Brain microvascular endothelial cell (primary cell): ENCODE data around the gene HOXB4.

ENCODE experiments used
- DNase-seq: peaks from one replicate; pipeline ENCODE4 v3.0.0-alpha.2; 2020
- H3K27ac ChIP-seq: fragments of 250-450 bp; sonication (Bioruptor Pico); 2 replicates; pipeline ENCODE4 v1.5.1; 2020; ENCODE audit warnings: mild to moderate bottlenecking, moderate library complexity
- H3K27me3 ChIP-seq: fragments of 250-450 bp; sonication (Bioruptor Pico); replicated peaks from 2 replicates; pipeline ENCODE4 v1.5.1; 2020; ENCODE audit warnings: mild to moderate bottlenecking
- H3K36me3 ChIP-seq: fragments of 250-450 bp; sonication (Bioruptor Pico); replicated peaks from 2 replicates; pipeline ENCODE4 v1.5.1; 2020; ENCODE audit warnings: mild to moderate bottlenecking
- H3K4me3 ChIP-seq: 2 replicates; pipeline ENCODE4 v1.5.1; 2011; ENCODE audit warnings: low read depth, mild to moderate bottlenecking, control low read depth, low read length, moderate library complexity
- CTCF ChIP-seq: IDR thresholded peaks from 2 replicates; pipeline ENCODE4 v1.5.1; 2011; ENCODE audit warnings: low read depth, mild to moderate bottlenecking, moderate library complexity, low read length, control low read depth, inconsistent platforms; ENCODE audit errors: missing control alignments
- in situ Hi-C: cut with HindIII; loops from 2 replicates; pipeline ENCODE4 v1.10.0; 2017; ENCODE audit warnings: low sequenced_read_pairs, low pct_ligation_motif_present

The HOXB4 gene

GRCh38 chr17:48611213-48611612 lies 33.1 kb upstream of the HOXB4 start:
- no peak for DNase-seq
- peak overlapping the region; percentile 42 for H3K4me3 ChIP-seq
- TF ChIP-seq CTCF = no peak
- H3K27ac ChIP-seq = no peak overlapping the region
- H3K27me3 ChIP-seq = peaks cover 84% of the 10 kb centered on the region
- H3K36me3 ChIP-seq = no peaks in the 10 kb centered on the region
- in situ Hi-C loops = no loop called here

GRCh38 chr17:48610282-48611211 lies 32.4 kb upstream of the HOXB4 start, which contains the start of gene HOXB7:
HOXB7 (minus strand) TSS chr17:48611017; CDS start chr17:48610918, 99 bp downstream.
- DNase-seq = no peak

GRCh38 chr17:48609759-48610281 lies 31.7 kb upstream of the HOXB4 start:
- Histone ChIP-seq H3K27me3 (peaks cover 88% of the 10 kb centered on the region), H3K27ac (no peak overlapping the region), H3K4me3 (peak overlapping the region; percentile 42), H3K36me3 (no peaks in the 10 kb centered on the region)
- TF ChIP-seq CTCF = no peak
- no peak for DNase-seq
- in situ Hi-C loops = no loop called here

More at GRCh38 chr17:48610282-48611211, 32.4 kb upstream of the HOXB4 start, which contains the start of gene HOXB7:
- no peak for TF ChIP-seq CTCF
- Histone ChIP-seq H3K36me3 (no peaks in the 10 kb centered on the region), H3K27ac (no peak within 1 kb of the TSS), H3K4me3 (peak within 1 kb of the TSS; percentile 42), H3K27me3 (peaks cover 84% of the 10 kb centered on the region)
- in situ Hi-C loops = no loop called here

- TF ChIP-seq CTCF = no peak
- Histone ChIP-seq H3K27ac (no peak overlapping the region), H3K4me3 (no peak overlapping the region), H3K27me3 (peaks cover 91% of the 10 kb centered on the region), H3K36me3 (no peaks in the 10 kb centered on the region)
- no peak for DNase-seq
- in situ Hi-C loops = no loop called here
These were observed 30.9 kb upstream of the HOXB4 start for GRCh38 chr17:48609033-48609432.

- no peaks in the 10 kb centered on the region for H3K36me3 ChIP-seq
- DNase-seq = no peak
- in situ Hi-C loops = no loop called here
- H3K27me3 ChIP-seq = peaks cover 92% of the 10 kb centered on the region
- no peak overlapping the region for H3K27ac ChIP-seq
- no peak overlapping the region for H3K4me3 ChIP-seq
- no peak for TF ChIP-seq CTCF
These were observed 30.3 kb upstream of the HOXB4 start for GRCh38 chr17:48608494-48608834.
